ENCODE results near the gene GJA4. TPM values are rescaled to one million over a fixed set of nuclear protein-coding genes. Genes with fewer than 3 reads are reported as not detected.

The GJA4 gene
- total RNA-seq, 2 donors from 2014 or later: 41.3 to 64.2 TPM

DNA sequence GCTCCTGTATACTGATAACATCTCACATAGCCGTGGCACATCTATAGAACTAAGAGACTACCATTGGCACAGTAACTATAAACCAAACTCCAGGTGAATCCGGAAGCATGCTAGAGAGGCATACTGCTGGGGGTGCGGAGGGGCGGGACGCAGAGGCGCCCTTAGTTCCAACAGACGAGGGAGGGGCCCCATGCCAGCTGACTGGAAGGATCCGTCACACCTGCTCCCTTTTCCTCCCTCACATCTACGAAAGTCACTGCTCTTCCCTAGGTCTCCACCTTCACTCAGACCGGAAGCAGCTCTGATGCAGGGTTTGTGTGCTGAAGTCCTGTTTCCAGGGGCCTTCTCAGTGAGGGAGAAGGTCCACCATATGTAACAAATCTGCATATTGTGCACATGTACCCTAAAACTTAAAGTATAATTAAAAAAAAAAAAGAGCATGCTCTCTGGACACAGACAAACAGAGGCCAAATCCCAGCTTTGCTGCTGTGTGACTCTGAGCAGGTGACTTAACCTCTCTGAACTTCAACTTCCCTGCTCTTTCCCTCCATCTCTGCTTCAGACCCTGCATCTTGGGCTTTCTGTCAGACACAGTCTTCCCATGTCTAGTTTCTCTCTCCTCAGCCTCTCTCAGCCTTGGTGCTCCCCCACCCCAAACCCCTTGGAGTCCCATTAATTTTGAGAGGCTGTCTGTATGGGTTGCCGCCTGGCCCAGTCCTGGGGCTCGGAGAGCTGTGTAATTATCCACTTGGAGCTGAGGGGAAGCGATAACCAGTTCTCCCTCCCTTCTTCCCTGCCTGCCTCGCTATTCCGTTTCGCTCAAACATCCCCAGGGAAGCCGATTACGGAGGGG is 45.8 kb upstream of the GJA4 start:
- H3K4me3 ChIP-seq: no peak overlapping the region
- H3K9me3 ChIP-seq: no peaks in the 10 kb centered on the region
- H3K36me3 ChIP-seq: no peaks in the 10 kb centered on the region
- DNase-seq (ENCODE audit: low spot score) (no peak), ATAC-seq (ENCODE audit: insufficient number of reproducible peaks, low FRiP score, low read depth) (no peak)
- H3K27me3 ChIP-seq (replicated peaks; ENCODE audit: insufficient read depth): no peaks in the 10 kb centered on the region
- no peak overlapping the region for H3K27ac ChIP-seq
- H3K4me1 ChIP-seq (ENCODE audit: control insufficient read depth in 1 of 2, low read depth in 2 of 2): no peaks in the 10 kb centered on the region
- TF ChIP-seq, protein P1, sequence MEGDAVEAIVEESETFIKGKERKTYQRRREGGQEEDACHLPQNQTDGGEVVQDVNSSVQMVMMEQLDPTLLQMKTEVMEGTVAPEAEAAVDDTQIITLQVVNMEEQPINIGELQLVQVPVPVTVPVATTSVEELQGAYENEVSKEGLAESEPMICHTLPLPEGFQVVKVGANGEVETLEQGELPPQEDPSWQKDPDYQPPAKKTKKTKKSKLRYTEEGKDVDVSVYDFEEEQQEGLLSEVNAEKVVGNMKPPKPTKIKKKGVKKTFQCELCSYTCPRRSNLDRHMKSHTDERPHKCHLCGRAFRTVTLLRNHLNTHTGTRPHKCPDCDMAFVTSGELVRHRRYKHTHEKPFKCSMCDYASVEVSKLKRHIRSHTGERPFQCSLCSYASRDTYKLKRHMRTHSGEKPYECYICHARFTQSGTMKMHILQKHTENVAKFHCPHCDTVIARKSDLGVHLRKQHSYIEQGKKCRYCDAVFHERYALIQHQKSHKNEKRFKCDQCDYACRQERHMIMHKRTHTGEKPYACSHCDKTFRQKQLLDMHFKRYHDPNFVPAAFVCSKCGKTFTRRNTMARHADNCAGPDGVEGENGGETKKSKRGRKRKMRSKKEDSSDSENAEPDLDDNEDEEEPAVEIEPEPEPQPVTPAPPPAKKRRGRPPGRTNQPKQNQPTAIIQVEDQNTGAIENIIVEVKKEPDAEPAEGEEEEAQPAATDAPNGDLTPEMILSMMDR (IDR thresholded peaks at IDR 0.05): no peak

DNA sequence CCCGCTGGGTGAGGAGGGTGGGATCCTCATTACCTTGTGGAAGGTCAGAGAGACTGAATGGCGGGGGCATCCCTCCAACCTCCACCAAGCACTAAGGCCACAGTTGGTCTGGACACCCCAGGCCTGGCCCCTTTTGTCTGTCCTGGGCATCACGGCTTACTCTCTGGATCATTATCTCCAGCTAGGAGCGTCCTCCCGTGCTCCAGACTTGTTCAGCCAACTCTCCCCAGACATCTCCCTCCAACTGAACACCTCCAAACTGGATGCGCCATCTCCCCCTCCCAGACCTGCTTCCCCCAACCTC is 45.2 kb upstream of the GJA4 start:
- DNase-seq (ENCODE audit: low spot score) (no peak), ATAC-seq (ENCODE audit: insufficient number of reproducible peaks, low FRiP score, low read depth) (no peak)
- no peaks in the 10 kb centered on the region for H3K27me3 ChIP-seq (replicated peaks; ENCODE audit: insufficient read depth)
- H3K27ac ChIP-seq: no peak overlapping the region
- TF ChIP-seq, protein P1 (IDR thresholded peaks at IDR 0.05): no peak
- H3K4me1 ChIP-seq (ENCODE audit: control insufficient read depth in 1 of 2, low read depth in 2 of 2): no peaks in the 10 kb centered on the region
- H3K4me3 ChIP-seq: no peak overlapping the region
- H3K36me3 ChIP-seq: no peaks in the 10 kb centered on the region
- no peaks in the 10 kb centered on the region for H3K9me3 ChIP-seq

DNA sequence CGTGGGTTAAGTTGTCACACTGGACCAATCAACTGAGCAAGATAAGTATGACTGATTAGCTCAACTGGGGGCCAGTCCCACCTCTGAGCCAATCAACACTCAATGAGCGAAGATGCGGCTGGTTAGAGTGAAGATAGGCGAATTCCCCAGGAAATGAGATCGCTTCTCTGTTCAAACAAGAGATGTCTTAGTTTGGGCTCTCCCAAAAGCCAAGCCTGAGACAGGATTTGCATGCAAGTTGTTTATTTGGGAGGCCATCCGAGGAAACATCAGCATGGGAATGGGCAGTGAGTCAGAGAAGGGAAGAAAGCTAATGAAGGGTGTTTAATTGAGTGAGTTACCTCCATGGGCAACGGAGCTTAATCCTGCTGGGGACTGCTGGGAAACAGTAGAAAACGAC is 42.8 kb upstream of the GJA4 start:
- H3K36me3 ChIP-seq: no peaks in the 10 kb centered on the region
- DNase-seq (ENCODE audit: low spot score) (no peak), ATAC-seq (ENCODE audit: insufficient number of reproducible peaks, low FRiP score, low read depth) (no peak)
- TF ChIP-seq, protein P1 (IDR thresholded peaks at IDR 0.05): no peak
- no peak overlapping the region for H3K27ac ChIP-seq
- no peak overlapping the region for H3K4me3 ChIP-seq
- no peaks in the 10 kb centered on the region for H3K4me1 ChIP-seq (ENCODE audit: control insufficient read depth in 1 of 2, low read depth in 2 of 2)
- no peaks in the 10 kb centered on the region for H3K27me3 ChIP-seq (replicated peaks; ENCODE audit: insufficient read depth)
- no peaks in the 10 kb centered on the region for H3K9me3 ChIP-seq

DNA sequence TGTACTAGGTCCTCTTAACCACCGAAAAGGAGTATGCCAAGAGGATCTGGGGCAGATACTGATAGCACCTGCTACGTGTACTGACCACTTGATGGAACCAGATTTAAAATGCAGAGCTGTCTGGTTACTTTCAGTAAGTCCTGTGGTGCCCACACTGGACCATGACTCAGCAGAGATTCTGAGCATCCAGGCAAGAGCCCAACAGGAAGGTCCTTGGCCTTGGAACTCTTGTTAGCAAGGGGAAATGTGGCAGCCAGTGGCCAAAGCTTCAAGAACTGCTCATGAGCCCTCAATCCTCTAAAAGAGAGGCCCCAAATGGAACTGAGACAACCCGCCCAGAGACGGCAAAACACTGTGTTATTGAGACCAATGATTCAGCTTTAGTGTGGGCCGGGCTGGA is 42.2 kb upstream of the GJA4 start:
- H3K9me3 ChIP-seq: no peaks in the 10 kb centered on the region
- DNase-seq (ENCODE audit: low spot score) (no peak), ATAC-seq (ENCODE audit: insufficient number of reproducible peaks, low FRiP score, low read depth) (no peak)
- H3K27ac ChIP-seq: no peak overlapping the region
- no peaks in the 10 kb centered on the region for H3K36me3 ChIP-seq
- H3K4me3 ChIP-seq: no peak overlapping the region
- H3K4me1 ChIP-seq (ENCODE audit: control insufficient read depth in 1 of 2, low read depth in 2 of 2): no peaks in the 10 kb centered on the region
- no peaks in the 10 kb centered on the region for H3K27me3 ChIP-seq (replicated peaks; ENCODE audit: insufficient read depth)
- TF ChIP-seq, protein P1 (IDR thresholded peaks at IDR 0.05): no peak

DNA sequence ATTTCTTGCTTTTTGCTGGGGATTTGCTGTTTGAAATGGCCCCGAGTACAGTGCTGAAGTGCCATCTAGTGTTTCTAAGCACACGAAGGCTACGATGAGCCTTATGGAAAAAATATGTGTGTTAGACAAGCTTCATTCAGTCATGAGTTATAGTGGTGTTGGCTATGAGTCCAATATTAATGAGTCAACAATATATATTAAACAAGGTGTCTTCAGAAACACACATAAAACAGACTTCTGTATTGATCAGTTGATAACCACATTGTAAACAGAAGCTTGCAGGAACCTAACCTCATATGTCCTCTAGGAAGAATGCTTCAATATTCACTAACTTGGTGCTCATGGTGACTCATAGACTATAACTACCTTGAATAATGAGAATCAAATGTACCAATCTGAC is 39.6 kb upstream of the GJA4 start:
- ATAC-seq (ENCODE audit: insufficient number of reproducible peaks, low FRiP score, low read depth) (no peak), DNase-seq (ENCODE audit: low spot score) (no peak)
- no peaks in the 10 kb centered on the region for H3K4me1 ChIP-seq (ENCODE audit: control insufficient read depth in 1 of 2, low read depth in 2 of 2)
- H3K9me3 ChIP-seq: no peaks in the 10 kb centered on the region
- no peak overlapping the region for H3K4me3 ChIP-seq
- no peaks in the 10 kb centered on the region for H3K27me3 ChIP-seq (replicated peaks; ENCODE audit: insufficient read depth)
- TF ChIP-seq, protein P1 (IDR thresholded peaks at IDR 0.05): no peak
- H3K36me3 ChIP-seq: no peaks in the 10 kb centered on the region
- H3K27ac ChIP-seq: no peak overlapping the region

Data from thoracic aorta (tissue), 2 donors.